ENCODE measurements around the gene CDH18.

GRCh38 chr5:19853616-19854240 is 134.3 kb downstream of the CDH18 start:
- TF ChIP-seq, protein P1, sequence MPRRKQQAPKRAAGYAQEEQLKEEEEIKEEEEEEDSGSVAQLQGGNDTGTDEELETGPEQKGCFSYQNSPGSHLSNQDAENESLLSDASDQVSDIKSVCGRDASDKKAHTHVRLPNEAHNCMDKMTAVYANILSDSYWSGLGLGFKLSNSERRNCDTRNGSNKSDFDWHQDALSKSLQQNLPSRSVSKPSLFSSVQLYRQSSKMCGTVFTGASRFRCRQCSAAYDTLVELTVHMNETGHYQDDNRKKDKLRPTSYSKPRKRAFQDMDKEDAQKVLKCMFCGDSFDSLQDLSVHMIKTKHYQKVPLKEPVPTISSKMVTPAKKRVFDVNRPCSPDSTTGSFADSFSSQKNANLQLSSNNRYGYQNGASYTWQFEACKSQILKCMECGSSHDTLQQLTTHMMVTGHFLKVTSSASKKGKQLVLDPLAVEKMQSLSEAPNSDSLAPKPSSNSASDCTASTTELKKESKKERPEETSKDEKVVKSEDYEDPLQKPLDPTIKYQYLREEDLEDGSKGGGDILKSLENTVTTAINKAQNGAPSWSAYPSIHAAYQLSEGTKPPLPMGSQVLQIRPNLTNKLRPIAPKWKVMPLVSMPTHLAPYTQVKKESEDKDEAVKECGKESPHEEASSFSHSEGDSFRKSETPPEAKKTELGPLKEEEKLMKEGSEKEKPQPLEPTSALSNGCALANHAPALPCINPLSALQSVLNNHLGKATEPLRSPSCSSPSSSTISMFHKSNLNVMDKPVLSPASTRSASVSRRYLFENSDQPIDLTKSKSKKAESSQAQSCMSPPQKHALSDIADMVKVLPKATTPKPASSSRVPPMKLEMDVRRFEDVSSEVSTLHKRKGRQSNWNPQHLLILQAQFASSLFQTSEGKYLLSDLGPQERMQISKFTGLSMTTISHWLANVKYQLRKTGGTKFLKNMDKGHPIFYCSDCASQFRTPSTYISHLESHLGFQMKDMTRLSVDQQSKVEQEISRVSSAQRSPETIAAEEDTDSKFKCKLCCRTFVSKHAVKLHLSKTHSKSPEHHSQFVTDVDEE (CRISPR knock-in tag; IDR thresholded peaks at IDR 0.05) = no peak
- no peak for TF ChIP-seq ZNF565 (CRISPR knock-in tag; conservative IDR thresholded peaks at IDR 0.05; ENCODE audit: low read depth)
- TF ChIP-seq, protein P2, sequence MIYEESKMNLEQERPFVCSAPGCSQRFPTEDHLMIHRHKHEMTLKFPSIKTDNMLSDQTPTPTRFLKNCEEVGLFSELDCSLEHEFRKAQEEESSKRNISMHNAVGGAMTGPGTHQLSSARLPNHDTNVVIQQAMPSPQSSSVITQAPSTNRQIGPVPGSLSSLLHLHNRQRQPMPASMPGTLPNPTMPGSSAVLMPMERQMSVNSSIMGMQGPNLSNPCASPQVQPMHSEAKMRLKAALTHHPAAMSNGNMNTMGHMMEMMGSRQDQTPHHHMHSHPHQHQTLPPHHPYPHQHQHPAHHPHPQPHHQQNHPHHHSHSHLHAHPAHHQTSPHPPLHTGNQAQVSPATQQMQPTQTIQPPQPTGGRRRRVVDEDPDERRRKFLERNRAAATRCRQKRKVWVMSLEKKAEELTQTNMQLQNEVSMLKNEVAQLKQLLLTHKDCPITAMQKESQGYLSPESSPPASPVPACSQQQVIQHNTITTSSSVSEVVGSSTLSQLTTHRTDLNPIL (CRISPR knock-in tag; IDR thresholded peaks at IDR 0.05; ENCODE audit: low read depth) = peak; percentile 49; the same call in 1 of the 2 replicates
- no peak for TF ChIP-seq ZNF70 (CRISPR knock-in tag; IDR thresholded peaks at IDR 0.05)
- TF ChIP-seq ZFP3 (CRISPR knock-in tag; IDR thresholded peaks at IDR 0.05) = no peak
- TF ChIP-seq ZC3H10 (CRISPR knock-in tag; IDR thresholded peaks at IDR 0.05) = no peak
- no peak for TF ChIP-seq ARNTL (CRISPR knock-in tag; IDR thresholded peaks at IDR 0.05; ENCODE audit: borderline replicate concordance, low read depth)

Measured in SK-N-SH treated with all-trans-retinoic acid at 6 μM for 48 hours (cell line).